HG03196 (cell line): ENCODE data around the gene AGPAT2.

ENCODE experiments used
- ATAC-seq: cut with Tn5 transposase; IDR thresholded peaks from one replicate; pipeline ENCODE4 v1.9.1; 2021; ENCODE audit not compliant: unreplicated experiment

AGPAT2 gene

DNA sequence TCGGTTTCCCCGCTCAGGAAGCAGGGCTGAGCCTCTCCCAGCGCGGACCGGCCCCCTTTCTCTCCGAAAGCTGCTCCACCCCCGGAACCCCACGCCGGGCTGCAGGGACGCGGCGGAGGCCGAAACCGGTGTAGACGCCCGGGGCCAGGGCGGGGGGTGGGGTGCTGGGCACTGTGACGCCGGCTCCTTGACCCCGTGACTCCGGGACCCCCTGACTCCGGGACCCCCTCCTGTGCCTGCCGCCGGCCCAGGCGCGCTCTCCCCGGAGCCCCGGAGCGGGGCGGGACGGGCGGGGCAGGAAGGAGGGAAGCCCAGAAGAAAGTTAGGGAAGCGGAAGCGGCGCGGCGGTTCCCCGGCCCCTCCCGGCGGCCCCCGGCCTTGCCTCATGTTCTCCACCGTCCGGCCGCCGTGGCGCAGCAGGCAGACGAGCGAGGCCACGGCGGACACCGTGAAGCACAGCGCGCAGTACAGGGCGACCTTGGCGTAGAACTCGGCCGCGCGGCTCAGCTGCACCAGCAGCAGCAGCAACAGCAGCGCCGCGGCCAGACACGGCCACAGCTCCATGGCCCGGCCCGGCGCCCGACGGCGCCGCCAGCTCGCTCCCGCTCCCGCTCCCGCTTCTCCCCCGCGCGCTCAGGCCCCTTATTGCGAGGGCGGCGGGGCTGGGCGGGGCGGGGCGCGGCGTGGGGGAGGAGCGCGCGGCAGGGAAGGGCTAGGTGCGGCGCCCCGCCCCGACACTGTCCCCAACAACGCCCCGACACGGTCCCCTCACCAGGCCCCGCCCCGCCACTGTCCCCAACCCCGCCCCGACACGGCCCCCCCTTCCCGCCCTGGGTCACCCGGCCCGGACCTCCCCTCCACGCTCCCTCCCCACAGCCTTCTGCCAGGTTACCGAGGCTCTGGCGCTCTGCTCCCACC lies at the start of gene AGPAT2:
Gene AGPAT2 (minus strand): TSS at position 664 of the 918 bp plus-strand sequence. CDS start 100 bp downstream, at position 564.
- ATAC-seq, result peak; percentile 38

- ATAC-seq, result no peak
Observed at GRCh38 chr9:136735812-136736480, 48.7 kb upstream of the AGPAT2 start.

- ATAC-seq, result no peak
Observed at GRCh38 chr9:136734837-136735496, 47.7 kb upstream of the AGPAT2 start.

- no peak for ATAC-seq
Observed at GRCh38 chr9:136733611-136734010, 46.4 kb upstream of the AGPAT2 start.

GRCh38 chr9:136732444-136733178 lies 45.4 kb upstream of the AGPAT2 start:
- ATAC-seq, result no peak

- ATAC-seq, result no peak
Observed at GRCh38 chr9:136729926-136730325, 42.7 kb upstream of the AGPAT2 start.

GRCh38 chr9:136729144-136729543 lies 41.9 kb upstream of the AGPAT2 start:
- no peak for ATAC-seq

GRCh38 chr9:136728548-136729123 lies 41.4 kb upstream of the AGPAT2 start:
- peak; percentile 30 for ATAC-seq

GRCh38 chr9:136728080-136728547 lies 40.9 kb upstream of the AGPAT2 start:
- ATAC-seq, result peak; percentile 64

- ATAC-seq, result no peak
Observed at GRCh38 chr9:136726631-136727191, 39.5 kb upstream of the AGPAT2 start.

DNA sequence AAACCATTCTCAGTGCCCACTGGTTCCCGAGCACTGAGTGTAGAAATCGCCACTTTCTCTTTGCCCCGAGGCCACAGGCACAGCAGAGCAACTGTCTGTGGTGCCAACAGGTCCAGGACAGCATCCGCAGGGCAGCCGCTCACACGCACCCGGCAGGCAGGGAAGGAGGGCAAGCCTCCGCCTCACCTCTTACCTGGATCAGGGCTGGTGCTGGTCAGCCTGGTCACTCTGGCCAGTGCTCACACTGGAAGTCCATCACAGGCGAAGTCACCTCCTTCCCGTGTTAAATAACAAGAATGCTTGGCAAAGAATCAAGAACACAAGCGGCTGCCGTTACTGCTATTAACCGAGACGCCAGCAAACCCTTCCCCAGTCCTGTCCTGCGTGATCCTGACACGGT lies 38.9 kb upstream of the AGPAT2 start:
- no peak for ATAC-seq

DNA sequence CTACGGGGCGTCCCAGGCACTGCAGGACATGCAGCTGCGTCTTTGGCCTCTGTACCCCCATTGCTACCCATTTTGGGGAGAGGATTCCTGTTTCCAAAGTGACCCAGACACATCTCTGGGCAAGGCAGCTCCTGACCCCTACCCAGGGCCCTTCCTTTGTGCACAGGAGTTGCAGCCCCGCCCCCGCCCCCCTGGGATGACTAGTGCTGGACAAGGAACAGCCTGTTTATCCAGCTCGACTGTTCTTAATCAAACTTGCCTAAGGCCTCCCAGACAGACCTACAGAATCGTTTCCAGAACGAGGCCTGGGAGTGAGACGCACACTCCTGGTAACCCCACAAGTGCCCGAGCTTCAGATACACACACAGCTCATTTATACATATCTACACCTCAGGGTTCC lies 38.4 kb upstream of the AGPAT2 start:
- ATAC-seq, result no peak

DNA sequence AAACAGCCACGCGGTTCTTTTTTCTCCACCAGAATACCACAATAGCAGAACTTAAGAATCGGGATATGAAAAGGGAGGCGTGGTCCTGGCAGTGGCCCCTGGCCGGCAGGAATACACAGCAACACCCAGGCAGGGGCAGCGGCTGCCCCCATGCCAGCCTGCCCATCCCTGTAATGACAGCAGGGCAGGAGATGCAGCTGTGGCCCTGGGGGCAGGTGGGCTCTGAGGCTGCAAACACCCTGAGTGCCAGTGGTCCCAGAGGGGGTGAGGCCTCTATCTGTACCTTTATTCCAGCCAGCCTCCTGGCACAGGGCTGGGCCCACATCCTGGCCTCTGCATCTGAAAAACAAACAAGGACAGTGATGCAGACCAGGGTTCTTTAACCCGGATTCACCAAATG lies 37.5 kb upstream of the AGPAT2 start:
- no peak for ATAC-seq

- ATAC-seq, result no peak
Observed at GRCh38 chr9:136723989-136724388, 36.7 kb upstream of the AGPAT2 start.

DNA sequence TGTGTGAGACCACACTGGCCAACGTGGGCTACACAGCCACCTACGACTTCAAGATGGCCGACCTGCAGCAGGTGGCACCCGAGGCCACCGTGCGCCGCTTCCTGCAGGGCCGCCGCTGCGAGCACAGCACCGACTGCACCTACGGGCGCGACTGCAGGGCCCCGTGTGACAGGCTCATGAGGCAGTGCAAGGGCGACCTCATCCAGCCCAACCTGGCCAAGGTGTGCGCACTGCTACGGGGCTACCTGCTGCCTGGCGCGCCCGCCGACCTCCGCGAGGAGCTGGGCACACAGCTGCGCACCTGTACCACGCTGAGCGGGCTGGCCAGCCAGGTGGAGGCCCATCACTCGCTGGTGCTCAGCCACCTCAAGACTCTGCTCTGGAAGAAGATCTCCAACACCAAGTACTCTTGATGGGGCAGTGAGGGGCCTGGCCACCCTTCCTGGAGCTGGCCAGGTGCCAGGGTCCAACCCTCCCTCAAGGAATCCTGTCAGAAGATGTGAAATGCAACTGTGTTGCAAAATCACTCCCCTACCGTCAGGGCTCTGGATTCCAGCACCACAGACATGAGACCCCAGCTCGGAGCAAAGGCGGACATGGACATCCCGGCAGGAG lies 36.2 kb upstream of the AGPAT2 start:
- no peak for ATAC-seq

DNA sequence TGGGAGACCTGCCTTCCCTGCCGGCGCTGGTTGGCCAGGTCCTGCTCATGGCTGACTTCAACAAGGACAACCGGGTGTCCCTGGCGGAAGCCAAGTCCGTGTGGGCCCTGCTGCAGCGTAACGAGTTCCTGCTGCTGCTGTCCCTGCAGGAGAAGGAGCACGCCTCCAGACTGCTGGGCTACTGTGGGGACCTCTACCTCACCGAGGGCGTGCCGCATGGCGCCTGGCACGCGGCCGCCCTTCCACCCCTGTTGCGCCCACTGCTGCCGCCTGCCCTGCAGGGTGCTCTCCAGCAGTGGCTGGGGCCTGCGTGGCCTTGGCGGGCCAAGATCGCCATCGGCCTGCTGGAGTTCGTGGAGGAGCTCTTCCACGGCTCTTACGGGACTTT lies 35.7 kb upstream of the AGPAT2 start:
- ATAC-seq, result no peak

- no peak for ATAC-seq
Observed at GRCh38 chr9:136722093-136722968, 35.1 kb upstream of the AGPAT2 start.

DNA sequence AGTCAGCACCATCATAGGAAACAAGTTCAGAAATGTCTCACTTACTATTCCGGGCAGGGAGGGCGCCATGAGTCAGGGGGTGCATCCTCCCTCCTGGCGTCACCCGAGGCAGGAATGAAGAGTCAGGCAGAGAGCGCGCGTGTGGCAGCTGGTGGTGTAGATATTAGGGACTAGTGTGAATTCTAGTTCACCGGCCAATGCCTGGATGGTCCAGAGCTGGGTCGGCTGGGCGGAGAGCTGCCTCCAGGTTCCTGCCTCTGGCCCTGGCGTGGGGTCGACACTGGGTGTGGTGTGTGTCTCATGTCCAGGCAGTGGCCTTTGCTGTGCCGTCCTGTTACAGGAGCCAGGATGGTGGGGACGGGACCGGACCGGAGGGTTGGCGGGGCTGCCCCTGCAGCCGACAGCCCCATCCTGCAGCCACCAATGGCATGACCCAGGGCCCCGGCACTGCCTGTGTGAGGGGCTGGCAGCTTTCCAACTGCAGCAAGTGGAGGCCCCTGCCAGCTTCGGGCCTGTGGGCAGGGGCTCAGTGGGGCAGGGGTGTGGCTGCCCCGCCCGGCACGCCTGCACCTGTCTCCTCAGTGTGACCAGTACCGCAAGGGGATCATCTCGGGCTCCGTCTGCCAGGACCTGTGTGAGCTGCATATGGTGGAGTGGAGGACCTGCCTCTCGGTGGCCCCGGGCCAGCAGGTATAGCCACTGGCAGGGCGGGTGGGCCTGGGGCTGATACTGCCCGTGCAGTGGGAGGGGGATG lies 34.3 kb upstream of the AGPAT2 start:
- no peak for ATAC-seq
